ENCODE data around the gene UBAC2.
A peak's percentile ranks its signal among the peaks of the same experiment; 100 is the strongest.

- TF ChIP-seq POLR2A (IDR thresholded peaks at IDR 0.05) (peak in 1 of 3 donors; percentile 13), CTCF (IDR thresholded peaks at IDR 0.05 in 8 of 11, conservative IDR thresholded peaks at IDR 0.05 in 3 of 11) (no peak), POLR2AphosphoS5 (IDR thresholded peaks at IDR 0.05) (peak in 2 of 3 donors; percentile 70 to 80)
These were observed 173.7 kb downstream of the UBAC2 start for GRCh38 chr13:99374169-99374991.

Measured in spleen (tissue), 7 donors.